B cell (primary cell): ENCODE results near the gene HPGD. TPM values are rescaled to one million over a fixed set of nuclear protein-coding genes. Genes with fewer than 3 reads are reported as not detected.

Experiments used
- ATAC-seq: fragments of 200-7000 bp; cut with Tn5 transposase; one replicate; pipeline ENCODE4 v1.10.0; 2021; ENCODE audit warnings: low read depth, mild to moderate bottlenecking, moderate number of reproducible peaks, moderate library complexity
- CTCF ChIA-PET: fragments of 350-600 bp; sonication (Branson Sonifier 250); formaldehyde crosslinking; loops from one replicate; lab custom pipeline; 2021; ENCODE audit warnings: antibody characterized with exemption, inconsistent platforms; lab: Charles Lee
- POLR2A ChIA-PET: fragments of 350-600 bp; sonication (Branson Sonifier 250); formaldehyde crosslinking; loops from one replicate; lab custom pipeline; 2021; ENCODE audit warnings: antibody characterized with exemption; lab: Charles Lee
- DNase-seq: peaks from one replicate; pipeline ENCODE4 v3.0.0; 2013
- H2AFZ ChIP-seq: 2 replicates; pipeline ENCODE4 v1.6.1; 2012; ENCODE audit warnings: mild to moderate bottlenecking, low read depth, low read length; ENCODE audit not compliant: insufficient read depth, poor library complexity, severe bottlenecking
- H3K27ac ChIP-seq, 2 donors: 1 replicate in 1 of 2; 2 replicates in 1 of 2; pipeline ENCODE4 v1.5.1; 2012 to 2013; ENCODE audit warnings: low read length in 2 of 2, mild to moderate bottlenecking in 2 of 2, moderate library complexity in 1 of 2
- H3K27me3 ChIP-seq, 4 experiments: fragments of 200-600 bp in 1 of 4; sonication (generic) in 1 of 4; replicated peaks in 1 of 4; 1 replicate in 2 of 4; 2 replicates in 2 of 4; pipeline versions ENCODE4 v1.6.1 to v1.7.0; 2013 to 2016; ENCODE audit warnings: low read length in 3 of 4, mild to moderate bottlenecking in 2 of 4, mixed read lengths in 1 of 4, moderate library complexity in 1 of 4; ENCODE audit not compliant: insufficient read depth in 4 of 4, control insufficient read depth in 3 of 4; ENCODE audit errors: control extremely low read depth in 1 of 4
- H3K36me3 ChIP-seq, 2 experiments: replicated peaks in 1 of 2; 1 replicate in 1 of 2; 2 replicates in 1 of 2; pipeline versions ENCODE4 v1.6.1 to v1.7.1; 2013; ENCODE audit warnings: low read length in 1 of 2; ENCODE audit not compliant: insufficient read depth in 2 of 2, control insufficient read depth in 1 of 2; ENCODE audit errors: control extremely low read depth in 1 of 2, extremely low read depth in 1 of 2
- H3K4me1 ChIP-seq, 2 donors: fragments of 200-600 bp in 1 of 2; sonication (generic) in 1 of 2; 1 replicate in 1 of 2; 2 replicates in 1 of 2; pipeline versions ENCODE4 v1.5.1 to v1.6.1; 2013 to 2017; ENCODE audit warnings: low read length in 2 of 2; ENCODE audit not compliant: control insufficient read depth in 2 of 2, insufficient read depth in 2 of 2
- H3K4me2 ChIP-seq: replicated peaks from 2 replicates; pipeline ENCODE3; 2012; ENCODE audit warnings: mild to moderate bottlenecking, low read depth, low read length; ENCODE audit not compliant: poor library complexity, severe bottlenecking
- H3K4me3 ChIP-seq, 5 experiments: fragments of 200-600 bp in 1 of 5; sonication (generic) in 1 of 5; 1 replicate in 3 of 5; 2 replicates in 2 of 5; pipeline versions ENCODE4 v1.5.1 to v1.7.0; 2011 to 2016; ENCODE audit warnings: low read length in 4 of 5, mild to moderate bottlenecking in 4 of 5, low read depth in 2 of 5, control low read depth in 1 of 5, moderate library complexity in 1 of 5; ENCODE audit not compliant: insufficient read depth in 1 of 5; ENCODE audit errors: control extremely low read depth in 1 of 5, extremely low read depth in 1 of 5
- H3K79me2 ChIP-seq: fragments of 200-600 bp; sonication (generic); one replicate; pipeline ENCODE4 v1.6.0; 2016; ENCODE audit warnings: low read length; ENCODE audit not compliant: control insufficient read depth, insufficient read depth
- H3K9ac ChIP-seq: fragments of 200-600 bp; sonication (generic); 2 replicates; pipeline ENCODE4 v1.6.1; 2017; ENCODE audit warnings: mild to moderate bottlenecking, low read length, moderate library complexity
- H3K9me3 ChIP-seq, 3 donors: one replicate each; pipeline versions ENCODE4 v1.6.1 to v1.7.1; 2013; ENCODE audit warnings: low read length in 2 of 3; ENCODE audit not compliant: control insufficient read depth in 2 of 3, insufficient read depth in 1 of 3; ENCODE audit errors: control extremely low read depth in 1 of 3
- H4K20me1 ChIP-seq: 2 replicates; pipeline ENCODE4 v1.6.0; 2012; ENCODE audit warnings: mild to moderate bottlenecking, low read length; ENCODE audit not compliant: insufficient read depth, control insufficient read depth, poor library complexity, severe bottlenecking
- H3K27ac Mint-ChIP-seq: one replicate; pipeline ENCODE4 v1.8.0; 2021; ENCODE audit warnings: mixed read lengths
- H3K27me3 Mint-ChIP-seq: one replicate; pipeline ENCODE4 v1.8.0; 2021; ENCODE audit warnings: mixed read lengths
- H3K4me1 Mint-ChIP-seq: one replicate; pipeline ENCODE4 v1.8.0; 2021; ENCODE audit warnings: mixed read lengths
- H3K4me3 Mint-ChIP-seq: one replicate; pipeline ENCODE4 v1.8.0; 2021; ENCODE audit warnings: mixed read lengths
- H3K9me3 Mint-ChIP-seq: one replicate; pipeline ENCODE4 v1.8.0; 2022; ENCODE audit warnings: mixed read lengths; ENCODE audit not compliant: insufficient read depth
- EZH2 ChIP-seq: IDR thresholded peaks from 2 replicates; pipeline ENCODE4 v1.6.1; 2012; ENCODE audit warnings: borderline replicate concordance, low read depth, mild to moderate bottlenecking, moderate library complexity, low read length; ENCODE audit not compliant: insufficient read depth, poor library complexity, severe bottlenecking
- WGBS: methylation state at CpG from one replicate; pipeline ENCODE4 v1.1.5; 2013; ENCODE audit warnings: missing lambda C conversion rate; ENCODE audit not compliant: insufficient coverage; 5-methylcytosine and 5-hydroxymethylcytosine counted together
- intact Hi-C: fragments of 100-400 bp; cut with micrococcal nuclease; formaldehyde crosslinking; loops from one replicate; pipeline ENCODE4 v1.10.0; 2022
- polyA plus RNA-seq: library from polyadenylated mRNA; depleted of rRNA; stranded (reverse); fragments of >200 nt; gene quantifications from 2 replicates; pipeline ENCODE4 v1.2.3, GENCODE V29; 2012
- total RNA-seq, 2 donors: library from RNA; stranded (reverse); fragments of 120-200 nt in 1 of 2; gene quantifications; 1 replicate in 1 of 2; 2 replicates in 1 of 2; pipeline versions ENCODE4 v1.2.3 to v1.2.4, GENCODE V29; 2013 to 2022
- TF ChIP-seq, protein P1 (sequence below): fragments of 200-600 bp; IDR thresholded peaks from one replicate; pipeline ENCODE4 v1.8.0; 2022; ENCODE audit warnings: antibody characterized with exemption, mild to moderate bottlenecking

HPGD gene
- total and polyA plus RNA-seq, 2 donors (not counting 1 experiment from before 2014, with no cell fraction given), result 0.67 TPM; not detected in 1

DNA sequence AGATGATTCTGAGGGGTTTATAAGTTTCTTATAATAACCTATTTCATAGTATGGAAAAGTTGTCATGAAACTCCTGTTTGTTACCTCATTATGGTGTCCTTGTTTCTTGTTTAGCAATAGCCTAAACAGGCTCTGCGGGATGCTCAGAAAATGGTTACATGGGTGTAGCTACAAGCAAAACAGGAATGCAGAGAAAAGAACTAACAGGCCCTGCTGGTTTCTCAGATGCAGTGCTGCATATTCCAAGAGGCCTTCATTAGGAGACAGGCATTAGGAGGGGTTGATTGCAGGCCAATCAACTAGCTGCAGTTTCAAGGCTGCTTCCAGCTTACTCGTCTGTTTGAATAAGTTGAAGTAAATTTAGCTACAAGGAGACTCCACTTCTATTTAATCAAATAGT lies 37.6 kb upstream of the HPGD start:
- POLR2A ChIA-PET, result no interaction called here
- 100% methylated on average over 1 of the region's 2 CpGs for WGBS
- Mint-ChIP-seq H3K9me3 (no peaks in the 10 kb centered on the region), H3K27ac (no peak overlapping the region), H3K4me1 (no peaks in the 10 kb centered on the region), H3K27me3 (peaks cover 4% of the 10 kb centered on the region), H3K4me3 (no peak overlapping the region)
- Histone ChIP-seq H3K4me2 (no peak overlapping the region), H3K36me3 (no peaks in the 10 kb centered on the region), H3K4me3 (no peak overlapping the region), H2AFZ (no peak overlapping the region), H3K27ac (no peak overlapping the region), H3K4me1 (no peaks in the 10 kb centered on the region), H4K20me1 (no peaks in the 10 kb centered on the region), H3K9me3 (no peaks in the 10 kb centered on the region), H3K27me3 (no peaks in the 10 kb centered on the region), H3K79me2 (no peaks in the 10 kb centered on the region), H3K9ac (no peak overlapping the region)
- TF ChIP-seq, protein P1, sequence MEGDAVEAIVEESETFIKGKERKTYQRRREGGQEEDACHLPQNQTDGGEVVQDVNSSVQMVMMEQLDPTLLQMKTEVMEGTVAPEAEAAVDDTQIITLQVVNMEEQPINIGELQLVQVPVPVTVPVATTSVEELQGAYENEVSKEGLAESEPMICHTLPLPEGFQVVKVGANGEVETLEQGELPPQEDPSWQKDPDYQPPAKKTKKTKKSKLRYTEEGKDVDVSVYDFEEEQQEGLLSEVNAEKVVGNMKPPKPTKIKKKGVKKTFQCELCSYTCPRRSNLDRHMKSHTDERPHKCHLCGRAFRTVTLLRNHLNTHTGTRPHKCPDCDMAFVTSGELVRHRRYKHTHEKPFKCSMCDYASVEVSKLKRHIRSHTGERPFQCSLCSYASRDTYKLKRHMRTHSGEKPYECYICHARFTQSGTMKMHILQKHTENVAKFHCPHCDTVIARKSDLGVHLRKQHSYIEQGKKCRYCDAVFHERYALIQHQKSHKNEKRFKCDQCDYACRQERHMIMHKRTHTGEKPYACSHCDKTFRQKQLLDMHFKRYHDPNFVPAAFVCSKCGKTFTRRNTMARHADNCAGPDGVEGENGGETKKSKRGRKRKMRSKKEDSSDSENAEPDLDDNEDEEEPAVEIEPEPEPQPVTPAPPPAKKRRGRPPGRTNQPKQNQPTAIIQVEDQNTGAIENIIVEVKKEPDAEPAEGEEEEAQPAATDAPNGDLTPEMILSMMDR, result no peak
- no peak for TF ChIP-seq EZH2
- intact Hi-C loops, result no loop called here
- DNase-seq (no peak), ATAC-seq (no peak)
- CTCF ChIA-PET, result no interaction called here

DNA sequence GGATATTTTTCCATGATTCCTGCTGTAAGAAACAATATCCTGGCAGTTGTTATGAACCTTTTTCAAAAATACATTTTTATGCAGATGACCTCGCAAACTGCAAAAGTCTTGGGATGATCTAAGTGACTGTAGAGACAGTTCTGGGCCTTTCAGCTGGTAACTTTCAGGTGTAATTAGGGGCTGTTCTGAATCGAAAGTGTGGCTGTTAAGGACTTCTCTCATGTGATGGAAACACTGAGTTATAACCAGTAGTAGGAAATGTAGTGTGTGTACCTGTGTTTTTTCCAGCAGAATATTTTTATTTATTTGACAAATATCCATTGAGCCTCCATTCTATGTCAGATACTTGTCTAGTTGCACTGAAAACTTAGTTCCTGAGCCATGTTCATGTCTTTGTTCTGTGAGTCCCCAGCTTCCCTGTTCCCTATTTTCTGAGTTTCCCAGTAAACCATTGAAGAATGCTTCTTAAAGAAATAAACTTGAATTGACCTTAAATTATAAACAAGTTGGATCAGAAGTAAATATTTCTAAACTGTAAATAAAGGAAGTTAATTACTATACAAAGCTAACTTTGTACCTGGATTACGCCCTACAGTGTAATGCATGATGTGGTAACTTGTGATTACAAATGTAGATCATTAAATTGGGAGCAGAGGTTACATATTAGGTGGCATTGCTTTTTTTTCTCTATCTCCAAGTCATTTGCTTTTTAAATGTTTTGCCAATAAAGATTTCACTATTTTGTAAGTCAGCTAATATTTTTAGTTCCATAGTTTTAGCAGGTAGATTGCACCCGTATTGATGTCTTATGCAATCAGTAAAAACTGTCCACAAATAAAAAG lies 33.7 kb upstream of the HPGD start:
- POLR2A ChIA-PET, result no interaction called here
- Histone ChIP-seq H3K9ac (no peak overlapping the region), H3K9me3 (peaks cover 0 to 1% (median 0%) of the 10 kb centered on the region in 3 donors), H3K4me3 (no peak overlapping the region), H3K4me1 (no peaks in the 10 kb centered on the region), H3K27me3 (no peaks in the 10 kb centered on the region), H2AFZ (no peak overlapping the region), H3K79me2 (no peaks in the 10 kb centered on the region), H4K20me1 (no peaks in the 10 kb centered on the region), H3K36me3 (no peaks in the 10 kb centered on the region), H3K4me2 (no peak overlapping the region), H3K27ac (no peak overlapping the region)
- no peaks in the 10 kb centered on the region for H3K27me3 Mint-ChIP-seq
- no peaks in the 10 kb centered on the region for H3K9me3 Mint-ChIP-seq
- CTCF ChIA-PET, result no interaction called here
- DNase-seq (no peak), ATAC-seq (no peak)
- intact Hi-C loops, result no loop called here
- H3K4me3 Mint-ChIP-seq, result no peak overlapping the region
- 40% methylated on average over 1 of the region's 4 CpGs for WGBS
- TF ChIP-seq, protein P1, result no peak
- TF ChIP-seq EZH2, result no peak
- no peaks in the 10 kb centered on the region for H3K4me1 Mint-ChIP-seq
- no peak overlapping the region for H3K27ac Mint-ChIP-seq
